T-helper 22 cell (primary cell): ENCODE results near the gene MRPS10.

Experiments
- DNase-seq: peaks from one replicate; pipeline ENCODE4 v3.0.0-alpha.2; 2020; ENCODE audit warnings: low read depth

Gene MRPS10

GRCh38 chr6:42217519-42218367, at the start of gene MRPS10:
Gene MRPS10 (minus strand): TSS chr6:42217861. CDS start chr6:42217849, 12 bp downstream.
- DNase-seq: peak; percentile 84

GRCh38 chr6:42266538-42266937, 48.9 kb upstream of the MRPS10 start:
- no peak for DNase-seq

- DNase-seq: no peak
Observed at GRCh38 chr6:42264852-42265390, 47.3 kb upstream of the MRPS10 start.

- DNase-seq: no peak
Observed at GRCh38 chr6:42264162-42264851, 46.6 kb upstream of the MRPS10 start.

- DNase-seq: no peak
Observed at GRCh38 chr6:42263165-42263728, 45.6 kb upstream of the MRPS10 start.

- no peak for DNase-seq
Observed at GRCh38 chr6:42260972-42261371, 43.3 kb upstream of the MRPS10 start.

GRCh38 chr6:42260396-42260888, 42.8 kb upstream of the MRPS10 start:
- DNase-seq: no peak

GRCh38 chr6:42259841-42260395, 42.3 kb upstream of the MRPS10 start:
- DNase-seq: no peak

- no peak for DNase-seq
Observed at GRCh38 chr6:42259286-42259685, 41.6 kb upstream of the MRPS10 start.

- no peak for DNase-seq
Observed at GRCh38 chr6:42257614-42258013, 40.0 kb upstream of the MRPS10 start.

GRCh38 chr6:42257063-42257462, 39.4 kb upstream of the MRPS10 start:
- no peak for DNase-seq

- DNase-seq: no peak
Observed at GRCh38 chr6:42255050-42255449, 37.4 kb upstream of the MRPS10 start.

GRCh38 chr6:42254505-42254904, 36.8 kb upstream of the MRPS10 start:
- no peak for DNase-seq

GRCh38 chr6:42251911-42252637, 34.4 kb upstream of the MRPS10 start:
- DNase-seq: no peak

GRCh38 chr6:42251500-42251899, 33.8 kb upstream of the MRPS10 start:
- no peak for DNase-seq

- no peak for DNase-seq
Observed at GRCh38 chr6:42250274-42250931, 32.7 kb upstream of the MRPS10 start.

GRCh38 chr6:42249279-42249678, 31.6 kb upstream of the MRPS10 start:
- no peak for DNase-seq

GRCh38 chr6:42243046-42243445, 25.4 kb upstream of the MRPS10 start:
- no peak for DNase-seq

GRCh38 chr6:42241915-42242314, 24.3 kb upstream of the MRPS10 start:
- no peak for DNase-seq

GRCh38 chr6:42239736-42240375, 22.2 kb upstream of the MRPS10 start:
- no peak for DNase-seq

GRCh38 chr6:42239333-42239732, 21.7 kb upstream of the MRPS10 start:
- no peak for DNase-seq
